Ramos (cell line): ENCODE results near the gene DPP10.
"Not testable (repeated sequence)": the region's sequence is repeated elsewhere in the genome, so short reads cannot be mapped to it uniquely, and the experiment has no call there.

ENCODE experiments used
- in situ Hi-C: fragments of 300-500 bp; cut with MboI; formaldehyde crosslinking; loops from one replicate; pipeline ENCODE4 v1.14.3; 2022; ENCODE audit warnings: low sequenced_read_pairs; ENCODE audit not compliant: unreplicated experiment

The DPP10 gene

GRCh38 chr2:115083711-115084110 is 641.3 kb downstream of the DPP10 start:
- in situ Hi-C loops, result no loop called here

DNA sequence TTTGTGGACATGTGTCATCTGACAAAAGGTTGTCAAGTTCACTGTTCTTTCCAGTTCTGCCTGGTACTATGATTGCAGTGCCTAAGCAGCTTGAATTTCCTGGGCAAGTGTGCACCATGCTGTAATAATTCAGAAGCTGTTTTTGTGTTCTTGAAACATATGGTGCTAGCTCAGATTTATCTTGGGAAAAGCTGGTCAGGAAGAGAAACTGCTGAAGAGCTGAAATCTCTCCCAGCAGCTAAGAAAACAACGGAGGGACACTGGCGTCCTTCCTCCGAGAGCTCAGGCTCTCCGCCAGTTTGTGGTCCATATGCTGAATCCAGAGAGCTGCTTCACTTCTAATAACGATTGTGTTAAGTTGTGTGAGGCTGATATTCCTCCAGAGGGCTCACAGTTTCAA is 642.0 kb downstream of the DPP10 start:
- in situ Hi-C loops, result no loop called here

DNA sequence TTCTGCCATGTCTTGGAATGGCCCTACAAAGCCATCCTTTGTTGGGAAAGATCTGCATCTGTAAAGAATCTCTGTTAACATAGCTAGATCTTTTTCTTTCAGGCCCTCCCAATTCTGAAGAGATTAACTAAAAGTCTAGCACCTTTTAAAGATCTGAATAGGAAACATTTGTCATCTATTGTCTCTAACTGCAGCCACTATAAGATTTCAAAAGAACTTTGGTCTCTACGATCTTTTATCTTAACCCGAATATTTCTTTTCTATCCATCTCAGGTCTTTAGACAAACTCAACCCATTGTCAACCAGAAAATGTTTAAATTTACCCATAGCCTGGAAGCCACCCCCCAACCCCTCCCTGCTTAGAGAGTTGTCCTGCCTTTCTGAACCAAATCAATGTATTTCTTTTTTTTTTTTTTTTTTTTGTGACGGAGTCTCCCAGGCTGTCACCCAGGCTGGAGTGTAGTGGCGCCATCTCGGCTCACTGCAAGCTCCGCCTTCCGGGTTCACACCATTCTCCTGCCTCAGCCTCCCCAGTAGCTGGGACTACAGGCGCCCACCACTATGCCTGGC is 643.7 kb downstream of the DPP10 start:
- in situ Hi-C loops, result not testable (repeated sequence)

DNA sequence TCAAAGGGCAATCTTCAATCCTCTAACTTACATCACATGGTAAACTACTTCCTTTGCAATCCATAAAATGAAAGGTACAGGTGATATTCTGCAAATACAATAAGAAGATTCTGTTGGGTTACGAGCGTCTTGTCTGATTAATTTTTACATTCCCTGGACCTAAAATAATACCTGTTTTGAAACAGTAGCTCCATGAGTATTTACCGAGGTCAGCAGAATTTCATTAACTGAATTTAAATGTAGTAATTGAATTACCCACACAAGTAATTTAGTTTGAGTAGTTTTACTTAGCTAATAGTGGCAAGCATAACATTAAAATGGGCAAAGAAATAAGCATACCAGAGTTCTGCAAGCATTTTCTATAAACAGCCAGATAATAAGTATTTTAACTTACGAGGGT is 652.0 kb downstream of the DPP10 start:
- in situ Hi-C loops, result no loop called here

DNA sequence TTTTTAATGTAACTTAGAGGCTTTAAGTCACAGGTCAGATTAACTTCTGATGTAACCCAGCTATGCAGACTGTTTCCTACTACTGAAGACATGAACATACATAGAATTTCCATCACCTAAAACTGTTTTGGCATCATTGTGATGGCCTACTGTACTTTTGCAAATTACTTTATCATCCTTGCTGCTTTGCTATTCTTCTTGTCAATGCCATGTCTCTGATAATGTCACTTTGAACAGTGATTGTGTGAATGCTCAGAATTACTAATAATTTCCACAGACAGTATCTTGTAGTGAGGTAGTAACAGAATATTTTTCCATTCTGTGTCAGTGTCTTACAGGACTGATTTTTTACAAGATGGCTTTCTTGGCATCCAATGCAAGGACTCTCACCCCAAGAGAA is 663.5 kb downstream of the DPP10 start:
- in situ Hi-C loops, result no loop called here

GRCh38 chr2:115115135-115115534 is 672.7 kb downstream of the DPP10 start:
- in situ Hi-C loops, result no loop called here

- in situ Hi-C loops, result no loop called here
Measured at GRCh38 chr2:115118306-115118705, 675.9 kb downstream of the DPP10 start.

DNA sequence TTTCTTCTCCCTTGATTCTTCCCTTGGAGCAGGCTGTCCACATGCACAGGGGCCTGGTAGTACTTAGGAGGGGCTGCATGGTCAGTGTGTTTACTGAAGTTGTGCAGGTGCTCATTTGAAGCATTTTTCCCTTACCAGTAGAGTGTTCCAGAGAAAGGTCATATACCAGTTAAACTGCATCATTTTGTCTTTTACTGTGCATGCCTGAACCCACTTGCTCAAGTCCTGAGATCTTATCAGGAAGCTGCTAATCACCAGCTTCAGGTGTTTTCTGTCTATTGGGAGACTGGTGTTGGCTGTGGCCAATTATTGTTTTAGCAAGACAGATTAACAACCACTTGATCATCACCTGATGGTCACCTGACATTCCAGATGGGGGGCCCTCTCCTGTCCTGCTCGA is 676.6 kb downstream of the DPP10 start:
- in situ Hi-C loops, result no loop called here

- in situ Hi-C loops, result no loop called here
Measured at GRCh38 chr2:115122701-115123100, 680.3 kb downstream of the DPP10 start.

- in situ Hi-C loops, result no loop called here
Measured at GRCh38 chr2:115124817-115125216, 682.4 kb downstream of the DPP10 start.

DNA sequence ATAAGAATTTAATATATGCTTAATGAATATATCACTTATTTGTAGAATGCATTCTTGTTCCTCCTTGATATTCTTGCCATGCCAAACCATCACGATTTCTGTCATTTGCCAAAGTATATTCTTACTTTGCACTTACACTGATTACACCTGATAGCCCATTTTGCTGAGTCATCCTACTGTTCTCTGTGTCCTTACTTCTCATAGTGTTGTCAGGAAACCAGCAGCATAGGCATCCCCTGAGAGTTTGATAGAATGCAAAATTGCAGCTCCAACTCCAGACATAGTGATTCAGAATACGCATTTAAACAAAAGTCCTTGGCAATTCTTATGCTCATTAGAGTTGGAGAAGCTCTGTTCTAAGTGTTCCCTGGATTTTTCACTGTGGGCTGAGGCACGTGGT is 687.1 kb downstream of the DPP10 start:
- in situ Hi-C loops, result no loop called here

DNA sequence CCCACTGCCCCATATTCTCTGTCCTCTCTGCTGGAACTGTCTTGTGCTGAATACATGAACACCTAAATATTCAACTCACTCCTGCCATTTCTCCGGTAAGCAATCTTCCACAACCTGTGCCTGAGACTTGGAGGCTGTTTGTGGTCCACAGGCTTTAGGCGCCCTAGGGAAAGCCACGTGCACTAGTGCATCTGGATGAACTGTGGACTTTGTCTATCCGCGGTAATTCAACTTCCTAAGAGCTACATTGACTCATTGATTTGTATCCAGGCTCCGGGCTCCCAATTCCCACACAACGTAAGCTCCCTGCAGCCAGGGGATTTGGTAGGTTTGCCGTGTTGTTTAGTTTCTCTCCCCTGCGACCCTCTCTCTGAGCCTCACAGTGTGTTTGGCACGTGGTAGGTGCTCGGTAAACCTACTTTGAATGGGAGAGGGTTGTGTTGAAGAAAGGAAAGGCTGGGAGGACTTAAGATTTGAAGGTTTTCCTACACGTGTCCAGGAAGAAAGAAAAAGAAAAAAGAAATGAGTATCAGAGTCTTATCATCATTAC is 718.2 kb downstream of the DPP10 start:
- in situ Hi-C loops, result no loop called here

GRCh38 chr2:115161081-115161770 is 718.8 kb downstream of the DPP10 start:
- in situ Hi-C loops, result no loop called here

DNA sequence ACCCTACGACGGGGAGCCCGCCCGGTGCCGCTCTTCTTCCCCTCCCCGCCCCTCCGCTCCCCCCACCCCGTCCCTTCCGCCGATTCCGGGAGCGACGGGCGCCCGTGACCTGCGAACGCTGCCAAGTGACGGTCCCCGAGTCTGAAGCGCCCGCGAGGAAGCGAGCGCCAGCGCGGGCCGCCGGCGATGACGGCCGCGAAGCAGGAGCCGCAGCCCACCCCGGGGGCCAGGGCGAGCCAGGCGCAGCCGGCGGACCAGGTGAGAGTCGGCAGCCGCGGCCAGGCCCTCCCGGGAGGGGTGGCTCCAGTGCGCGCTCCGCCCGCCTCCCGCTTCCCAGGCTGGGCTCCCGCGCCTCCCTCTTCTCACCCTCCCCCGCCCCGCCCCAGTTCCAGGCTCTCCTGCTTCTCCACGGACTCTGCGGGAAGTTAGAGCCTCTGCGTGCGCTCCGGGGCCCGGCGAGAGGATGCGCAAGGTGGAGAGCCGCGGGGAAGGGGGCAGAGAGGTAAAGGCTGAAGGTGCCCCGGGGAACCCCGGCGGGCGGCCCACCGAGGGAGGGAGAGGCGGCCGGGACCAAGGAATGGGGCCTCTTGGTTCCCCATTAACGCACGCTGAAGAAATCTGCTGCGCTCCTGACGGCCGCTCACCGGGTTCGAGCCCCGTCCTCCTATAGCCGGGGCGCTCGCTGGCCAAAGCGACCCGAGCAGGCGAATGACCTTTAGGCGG is 719.5 kb downstream of the DPP10 start:
- in situ Hi-C loops, result no loop called here

GRCh38 chr2:115162494-115163293 is 720.3 kb downstream of the DPP10 start:
- in situ Hi-C loops, result no loop called here

DNA sequence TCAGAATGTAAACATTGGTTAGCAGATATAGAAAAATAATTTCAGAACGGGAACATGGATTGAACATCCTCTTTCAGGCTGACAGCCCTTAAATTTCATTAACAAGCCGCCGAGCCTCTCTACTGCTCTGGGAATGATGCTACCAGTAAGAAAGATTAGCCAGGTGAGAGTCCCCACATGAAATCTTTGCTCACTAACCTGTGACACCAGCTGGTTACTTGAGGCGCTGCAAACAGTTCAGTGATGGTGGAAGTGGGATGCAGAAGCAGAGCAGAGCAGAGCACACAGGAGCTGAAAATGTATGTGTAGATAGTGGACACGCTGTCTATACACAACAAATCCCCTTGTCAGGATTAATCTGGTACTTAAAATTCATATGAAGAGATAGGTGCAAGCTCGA is 721.1 kb downstream of the DPP10 start:
- in situ Hi-C loops, result no loop called here

DNA sequence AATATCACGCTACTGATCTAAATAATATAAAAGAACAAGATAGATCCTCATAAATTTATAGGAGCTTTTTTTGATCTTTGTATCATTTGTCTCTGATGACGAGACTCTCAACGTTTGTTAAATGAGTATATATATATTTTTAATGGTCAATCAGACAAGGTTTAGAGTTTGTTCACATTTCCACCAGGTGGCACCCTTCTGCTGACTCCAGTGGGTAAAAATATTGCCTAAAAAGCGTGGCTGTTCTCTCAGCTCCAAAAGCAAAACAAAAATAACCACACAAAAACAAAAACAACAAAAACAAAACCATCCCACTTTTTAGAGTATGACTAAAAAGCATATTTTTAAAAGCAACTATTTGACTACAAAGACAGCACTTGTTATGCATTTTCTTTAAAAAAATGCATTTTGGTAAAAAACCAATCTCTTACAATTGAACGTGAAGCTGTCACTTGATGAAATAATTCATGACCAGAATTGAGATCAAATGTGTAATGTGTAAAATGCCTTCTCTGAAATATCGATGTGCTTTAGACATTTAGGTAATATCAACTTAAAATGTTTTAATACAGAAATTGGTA is 723.2 kb downstream of the DPP10 start:
- in situ Hi-C loops, result no loop called here

DNA sequence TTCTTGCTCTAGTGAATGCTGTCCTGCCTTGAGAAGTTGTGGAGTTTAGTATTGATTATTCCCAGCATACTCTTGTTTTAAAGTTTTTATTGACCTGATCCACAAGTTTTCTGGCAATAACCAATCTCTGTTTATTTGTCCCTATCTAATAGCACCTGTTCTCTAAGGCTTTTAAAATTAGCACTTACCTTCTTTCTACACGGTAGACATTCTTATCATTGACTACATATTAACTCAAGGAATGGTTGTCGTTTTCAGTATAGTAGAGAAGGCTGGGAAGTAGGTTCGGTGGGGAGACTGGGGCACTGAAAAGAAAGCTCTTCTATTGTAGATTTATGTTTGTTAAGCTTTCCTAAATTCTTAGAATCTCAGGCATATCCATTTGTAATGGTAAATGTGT is 726.0 kb downstream of the DPP10 start:
- in situ Hi-C loops, result no loop called here

GRCh38 chr2:115169814-115170213 is 727.4 kb downstream of the DPP10 start:
- in situ Hi-C loops, result no loop called here

DNA sequence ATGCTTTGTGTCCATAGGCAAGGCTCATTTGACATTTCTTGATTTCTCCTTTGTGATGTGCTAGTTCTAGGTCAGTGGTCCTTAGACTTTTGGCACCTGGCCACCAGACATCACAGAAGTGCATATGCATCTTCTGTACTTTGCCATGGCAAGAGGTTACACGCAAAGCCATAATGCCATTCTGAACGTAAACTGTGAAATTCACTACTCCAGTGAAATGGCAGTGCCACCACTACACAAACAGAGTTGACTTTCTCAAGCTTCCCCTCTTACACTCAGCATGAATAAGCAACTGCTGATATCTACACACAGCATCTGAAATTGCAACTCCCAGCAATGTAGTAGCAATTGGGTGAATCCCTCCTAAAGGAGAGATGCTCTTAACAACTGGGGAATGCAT is 729.3 kb downstream of the DPP10 start:
- in situ Hi-C loops, result no loop called here
